Activated CD4-positive, CD25-positive, alpha-beta regulatory T cell treated with anti-CD3 and anti-CD28 coated beads, Interleukin-2, amount 50 U/mL, for 16 hours (primary cell): ENCODE results near the gene DGUOK.
A peak's percentile ranks its signal among the peaks of the same experiment; 100 is the strongest.
"Not testable (repeated sequence)": the region's sequence is repeated elsewhere in the genome, so short reads cannot be mapped to it uniquely, and the experiment has no call there.

Experiments used
- DNase-seq: peaks from one replicate; pipeline ENCODE4 v3.0.0-alpha.2; 2020; ENCODE audit warnings: low read depth, low spot score

The DGUOK gene

GRCh38 chr2:73899801-73900336 is 26.8 kb upstream of the DGUOK start:
- no peak for DNase-seq

- no peak for DNase-seq
Observed at GRCh38 chr2:73901143-73901542, 25.5 kb upstream of the DGUOK start.

- no peak for DNase-seq
Observed at GRCh38 chr2:73902284-73902683, 24.4 kb upstream of the DGUOK start.

- no peak for DNase-seq
Observed at GRCh38 chr2:73903313-73903712, 23.4 kb upstream of the DGUOK start.

- DNase-seq: not testable (repeated sequence)
Observed at GRCh38 chr2:73903949-73904613, 22.6 kb upstream of the DGUOK start.

- DNase-seq: no peak
Observed at GRCh38 chr2:73904952-73905351, 21.7 kb upstream of the DGUOK start.

- DNase-seq: no peak
Observed at GRCh38 chr2:73906847-73907505, 19.7 kb upstream of the DGUOK start.

- peak; percentile 24 for DNase-seq
Observed at GRCh38 chr2:73907840-73908452, 18.7 kb upstream of the DGUOK start.

GRCh38 chr2:73908689-73909652 is 17.7 kb upstream of the DGUOK start:
- no peak for DNase-seq

- DNase-seq: no peak
Observed at GRCh38 chr2:73910873-73911547, 15.7 kb upstream of the DGUOK start.

- no peak for DNase-seq
Observed at GRCh38 chr2:73911548-73912208, 15.0 kb upstream of the DGUOK start.

GRCh38 chr2:73913414-73914054 is 13.1 kb upstream of the DGUOK start:
- DNase-seq: no peak

GRCh38 chr2:73914667-73915066 is 12.0 kb upstream of the DGUOK start:
- no peak for DNase-seq

- DNase-seq: no peak
Observed at GRCh38 chr2:73915437-73915993, 11.2 kb upstream of the DGUOK start.

- no peak for DNase-seq
Observed at GRCh38 chr2:73916666-73917065, 10.0 kb upstream of the DGUOK start.

GRCh38 chr2:73917296-73917695 is 9.4 kb upstream of the DGUOK start:
- no peak for DNase-seq

GRCh38 chr2:73917696-73918207 is 8.9 kb upstream of the DGUOK start:
- DNase-seq: no peak

GRCh38 chr2:73918856-73919255 is 7.8 kb upstream of the DGUOK start:
- no peak for DNase-seq

- DNase-seq: no peak
Observed at GRCh38 chr2:73919596-73920228, 7.0 kb upstream of the DGUOK start.
